ENCODE results near the gene OOSP2.

The OOSP2 gene

GRCh38 chr11:60084631-60085273, 44.5 kb downstream of the OOSP2 start:
- Histone ChIP-seq H3K27ac (replicated peaks) (no peak overlapping the region), H3K27me3 (ENCODE audit: insufficient read depth, poor library complexity, severe bottlenecking) (no peaks in the 10 kb centered on the region), H3K4me3 (replicated peaks; ENCODE audit: insufficient read depth, low read length) (no peak overlapping the region)
- no peak for TF ChIP-seq CTCF (IDR thresholded peaks at IDR 0.05; ENCODE audit: insufficient read depth, low read length)
- no peak for TF ChIP-seq SPI1 (IDR thresholded peaks at IDR 0.05; ENCODE audit: borderline replicate concordance, low read depth)
- no peak for TF ChIP-seq GABPA (IDR thresholded peaks at IDR 0.05; ENCODE audit: low read depth)
- TF ChIP-seq POLR2AphosphoS5 (IDR thresholded peaks at IDR 0.05; ENCODE audit: low read depth) = no peak
- TF ChIP-seq REST (IDR thresholded peaks at IDR 0.05; ENCODE audit: insufficient replicate concordance, low read depth) = no peak
- DNase-seq (ENCODE audit: low read depth in 1 of 2, low spot score in 1 of 2) = no peak

- TF ChIP-seq SPI1 (IDR thresholded peaks at IDR 0.05; ENCODE audit: borderline replicate concordance, low read depth) (peak; percentile 59; the same call in 1 of the 2 replicates), GABPA (IDR thresholded peaks at IDR 0.05; ENCODE audit: low read depth) (no peak)
- no peak overlapping the region for H3K4me3 ChIP-seq (replicated peaks; ENCODE audit: insufficient read depth, low read length)
- DNase-seq (ENCODE audit: low read depth in 1 of 2, low spot score in 1 of 2) = peak in 1 of 2 experiments; percentile 21
- H3K27ac ChIP-seq (replicated peaks) = no peak overlapping the region
- H3K27me3 ChIP-seq (ENCODE audit: insufficient read depth, poor library complexity, severe bottlenecking) = no peaks in the 10 kb centered on the region
These were observed 45.7 kb downstream of the OOSP2 start for GRCh38 chr11:60085909-60086308.

- Histone ChIP-seq H3K27ac (replicated peaks) (no peak overlapping the region), H3K4me3 (replicated peaks; ENCODE audit: insufficient read depth, low read length) (no peak overlapping the region), H3K27me3 (ENCODE audit: insufficient read depth, poor library complexity, severe bottlenecking) (no peaks in the 10 kb centered on the region)
- DNase-seq (ENCODE audit: low read depth in 1 of 2, low spot score in 1 of 2) = no peak
- TF ChIP-seq CTCF (IDR thresholded peaks at IDR 0.05; ENCODE audit: insufficient read depth, low read length) (no peak), SPI1 (IDR thresholded peaks at IDR 0.05; ENCODE audit: borderline replicate concordance, low read depth) (no peak), POLR2AphosphoS5 (IDR thresholded peaks at IDR 0.05; ENCODE audit: low read depth) (no peak), REST (IDR thresholded peaks at IDR 0.05; ENCODE audit: insufficient replicate concordance, low read depth) (no peak)
These were observed 47.0 kb downstream of the OOSP2 start for GRCh38 chr11:60087239-60087638.

- Histone ChIP-seq H3K27me3 (ENCODE audit: insufficient read depth, poor library complexity, severe bottlenecking) (no peaks in the 10 kb centered on the region), H3K27ac (replicated peaks) (no peak within 1 kb of the TSS), H3K4me3 (replicated peaks; ENCODE audit: insufficient read depth, low read length) (no peak within 1 kb of the TSS)
- DNase-seq (ENCODE audit: low read depth in 1 of 2, low spot score in 1 of 2) = no peak
- TF ChIP-seq GABPA (IDR thresholded peaks at IDR 0.05; ENCODE audit: low read depth) (no peak), REST (IDR thresholded peaks at IDR 0.05; ENCODE audit: insufficient replicate concordance, low read depth) (no peak)
These were observed 48.2 kb downstream of the OOSP2 start, which contains the start of gene MS4A2 for GRCh38 chr11:60088364-60088763. MS4A2 (plus strand) TSS chr11:60088664; CDS start chr11:60088766, 102 bp downstream.

All from HL-60 (cell line).